Osteoblast (primary cell): ENCODE measurements around the gene CASP10. TPM values are rescaled to one million over a fixed set of nuclear protein-coding genes. Genes with fewer than 3 reads are reported as not detected.
A peak's percentile ranks its signal among the peaks of the same experiment; 100 is the strongest.

Experiments used
- DNase-seq: peaks from one replicate; pipeline ENCODE4 v3.0.0; 2011; ENCODE audit warnings: low spot score, mixed read lengths; ENCODE audit not compliant: insufficient read length; ENCODE audit errors: missing footprints
- H2AFZ ChIP-seq: 2 replicates; pipeline ENCODE4 v1.6.0; 2011; ENCODE audit warnings: mild to moderate bottlenecking, low read length
- H3K27ac ChIP-seq: 2 replicates; pipeline ENCODE4 v1.5.1; 2011; ENCODE audit warnings: mild to moderate bottlenecking, low read depth, low read length, moderate library complexity
- H3K27me3 ChIP-seq: 2 replicates; pipeline ENCODE4 v1.6.0; 2012; ENCODE audit warnings: mild to moderate bottlenecking, control low read depth, inconsistent platforms, low read length, moderate library complexity; ENCODE audit not compliant: insufficient read depth
- H3K36me3 ChIP-seq: 2 replicates; pipeline ENCODE4 v1.5.1; 2011; ENCODE audit warnings: mild to moderate bottlenecking, low read length, control low read depth, moderate library complexity; ENCODE audit not compliant: insufficient read depth
- H3K4me1 ChIP-seq: 2 replicates; pipeline ENCODE4 v1.5.1; 2011; ENCODE audit warnings: mild to moderate bottlenecking, low read length, control low read depth, moderate library complexity; ENCODE audit not compliant: insufficient read depth
- H3K4me2 ChIP-seq: 2 replicates; pipeline ENCODE4 v1.6.0; 2011; ENCODE audit warnings: mild to moderate bottlenecking, low read length; ENCODE audit not compliant: insufficient read depth
- H3K4me3 ChIP-seq: fragments of 200-600 bp; sonication (generic); 3 replicates; pipeline ENCODE4 v1.5.1; 2012; ENCODE audit warnings: mild to moderate bottlenecking, low read length, inconsistent platforms; ENCODE audit not compliant: insufficient read depth
- H3K79me2 ChIP-seq: 2 replicates; pipeline ENCODE4 v1.6.0; 2012; ENCODE audit warnings: mild to moderate bottlenecking, low read length, control low read depth, inconsistent platforms; ENCODE audit not compliant: insufficient read depth
- H3K9me3 ChIP-seq: 2 replicates; pipeline ENCODE4 v1.5.1; 2011; ENCODE audit warnings: low read depth, low read length, control low read depth
- H4K20me1 ChIP-seq: 2 replicates; pipeline ENCODE4 v1.6.0; 2012; ENCODE audit warnings: mild to moderate bottlenecking, low read length, control low read depth; ENCODE audit not compliant: insufficient read depth
- total RNA-seq: library from RNA; depleted of rRNA; stranded (reverse); fragments of >200 nt; gene quantifications from 2 replicates; pipeline ENCODE4 v1.2.3, GENCODE V29; 2012
- TF ChIP-seq, protein P1 (sequence below): IDR thresholded peaks from 2 replicates; pipeline ENCODE4 v1.5.1; 2011; ENCODE audit warnings: mild to moderate bottlenecking, low read depth, low read length, moderate library complexity; ENCODE audit errors: extremely low read depth

CASP10 gene
- total RNA-seq, 1 donor, result 3.3 TPM

- peak overlapping the region; percentile 85 for H3K4me3 ChIP-seq
- H4K20me1 ChIP-seq, result no peaks in the 10 kb centered on the region
- H3K27me3 ChIP-seq, result no peaks in the 10 kb centered on the region
- H3K36me3 ChIP-seq, result no peaks in the 10 kb centered on the region
- H3K4me2 ChIP-seq, result peak overlapping the region; percentile 97
- peak overlapping the region; percentile 98 for H2AFZ ChIP-seq
- peaks cover 46% of the 10 kb centered on the region for H3K4me1 ChIP-seq
- TF ChIP-seq, protein P1, sequence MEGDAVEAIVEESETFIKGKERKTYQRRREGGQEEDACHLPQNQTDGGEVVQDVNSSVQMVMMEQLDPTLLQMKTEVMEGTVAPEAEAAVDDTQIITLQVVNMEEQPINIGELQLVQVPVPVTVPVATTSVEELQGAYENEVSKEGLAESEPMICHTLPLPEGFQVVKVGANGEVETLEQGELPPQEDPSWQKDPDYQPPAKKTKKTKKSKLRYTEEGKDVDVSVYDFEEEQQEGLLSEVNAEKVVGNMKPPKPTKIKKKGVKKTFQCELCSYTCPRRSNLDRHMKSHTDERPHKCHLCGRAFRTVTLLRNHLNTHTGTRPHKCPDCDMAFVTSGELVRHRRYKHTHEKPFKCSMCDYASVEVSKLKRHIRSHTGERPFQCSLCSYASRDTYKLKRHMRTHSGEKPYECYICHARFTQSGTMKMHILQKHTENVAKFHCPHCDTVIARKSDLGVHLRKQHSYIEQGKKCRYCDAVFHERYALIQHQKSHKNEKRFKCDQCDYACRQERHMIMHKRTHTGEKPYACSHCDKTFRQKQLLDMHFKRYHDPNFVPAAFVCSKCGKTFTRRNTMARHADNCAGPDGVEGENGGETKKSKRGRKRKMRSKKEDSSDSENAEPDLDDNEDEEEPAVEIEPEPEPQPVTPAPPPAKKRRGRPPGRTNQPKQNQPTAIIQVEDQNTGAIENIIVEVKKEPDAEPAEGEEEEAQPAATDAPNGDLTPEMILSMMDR, result no peak
- DNase-seq, result peak; percentile 3
- peak overlapping the region; percentile 97 for H3K27ac ChIP-seq
- no peaks in the 10 kb centered on the region for H3K9me3 ChIP-seq
- H3K79me2 ChIP-seq, result peaks cover 45% of the 10 kb centered on the region
These were observed 76.0 kb downstream of the CASP10 start for GRCh38 chr2:201258666-201259615.

GRCh38 chr2:201260302-201260800 lies 77.4 kb downstream of the CASP10 start, which contains the start of gene CASP8:
CASP8 (plus strand) TSS chr2:201260536; CDS start chr2:201266487, 5,951 bp downstream.
- Histone ChIP-seq H4K20me1 (no peaks in the 10 kb centered on the region), H3K4me1 (peaks cover 57% of the 10 kb centered on the region), H3K27ac (peak within 1 kb of the TSS; percentile 97), H3K4me2 (peak within 1 kb of the TSS; percentile 97), H3K4me3 (peak within 1 kb of the TSS; percentile 85), H3K79me2 (peaks cover 55% of the 10 kb centered on the region), H3K36me3 (no peaks in the 10 kb centered on the region), H2AFZ (peak within 1 kb of the TSS; percentile 85), H3K9me3 (no peaks in the 10 kb centered on the region), H3K27me3 (no peaks in the 10 kb centered on the region)
- TF ChIP-seq, protein P1, result no peak
- DNase-seq, result peak; percentile 47

GRCh38 chr2:201261471-201261870 lies 78.5 kb downstream of the CASP10 start:
- Histone ChIP-seq H3K4me2 (peak overlapping the region; percentile 61), H3K27ac (peak overlapping the region; percentile 19), H3K4me3 (peak overlapping the region; percentile 34), H3K79me2 (peaks cover 63% of the 10 kb centered on the region), H3K36me3 (no peaks in the 10 kb centered on the region), H3K9me3 (no peaks in the 10 kb centered on the region), H3K27me3 (no peaks in the 10 kb centered on the region), H4K20me1 (no peaks in the 10 kb centered on the region), H2AFZ (peak overlapping the region; percentile 36), H3K4me1 (peaks cover 57% of the 10 kb centered on the region)
- DNase-seq, result peak; percentile 56
- TF ChIP-seq, protein P1, result no peak

DNA sequence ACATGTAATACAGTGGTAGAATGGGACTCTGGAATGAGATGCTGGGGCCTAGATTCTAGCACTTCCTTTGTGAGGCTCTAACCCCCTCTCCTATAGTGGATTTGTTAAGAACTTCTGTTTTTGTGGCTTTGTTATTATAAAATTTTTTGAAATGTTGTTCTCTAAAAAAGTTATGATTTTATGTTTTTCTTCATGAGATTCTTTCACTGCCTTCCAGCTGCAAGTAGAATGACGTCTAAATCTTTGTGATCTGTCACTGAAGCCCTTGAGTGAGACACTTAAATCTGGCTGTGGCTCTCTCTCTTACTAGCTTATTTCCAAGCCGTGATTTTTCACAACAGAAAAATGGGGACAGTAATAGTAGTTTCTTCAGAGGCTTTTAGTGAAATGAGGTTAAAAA lies 79.0 kb downstream of the CASP10 start:
- Histone ChIP-seq H3K4me3 (peak overlapping the region; percentile 34), H2AFZ (no peak overlapping the region), H3K79me2 (peaks cover 63% of the 10 kb centered on the region), H3K4me1 (peaks cover 57% of the 10 kb centered on the region), H3K9me3 (no peaks in the 10 kb centered on the region), H3K27me3 (no peaks in the 10 kb centered on the region), H4K20me1 (no peaks in the 10 kb centered on the region), H3K36me3 (no peaks in the 10 kb centered on the region), H3K4me2 (peak overlapping the region; percentile 61), H3K27ac (peak overlapping the region; percentile 19)
- DNase-seq, result no peak
- TF ChIP-seq, protein P1, result no peak
